SU-DHL-6 (cell line): ENCODE data around the gene PHACTR2.
"Not testable (repeated sequence)": the region's sequence is repeated elsewhere in the genome, so short reads cannot be mapped to it uniquely, and the experiment has no call there.

Experiments
- EZH2phosphoT487 ChIP-seq: fragments of 200-600 bp; sonication (generic), shearing (Covaris generic); conservative IDR thresholded peaks from 2 replicates; pipeline ENCODE4 v1.6.1; 2018; ENCODE audit warnings: mild to moderate bottlenecking, antibody characterized with exemption, low read length, moderate library complexity, mixed read lengths
- TF ChIP-seq, protein P1 (sequence below): fragments of 200-600 bp; sonication (generic); IDR thresholded peaks from one replicate; pipeline ENCODE4 v1.5.1; 2017; ENCODE audit warnings: antibody characterized with exemption, mild to moderate bottlenecking, low read length, moderate library complexity; ENCODE audit not compliant: insufficient read depth, poor library complexity, severe bottlenecking

DNA sequence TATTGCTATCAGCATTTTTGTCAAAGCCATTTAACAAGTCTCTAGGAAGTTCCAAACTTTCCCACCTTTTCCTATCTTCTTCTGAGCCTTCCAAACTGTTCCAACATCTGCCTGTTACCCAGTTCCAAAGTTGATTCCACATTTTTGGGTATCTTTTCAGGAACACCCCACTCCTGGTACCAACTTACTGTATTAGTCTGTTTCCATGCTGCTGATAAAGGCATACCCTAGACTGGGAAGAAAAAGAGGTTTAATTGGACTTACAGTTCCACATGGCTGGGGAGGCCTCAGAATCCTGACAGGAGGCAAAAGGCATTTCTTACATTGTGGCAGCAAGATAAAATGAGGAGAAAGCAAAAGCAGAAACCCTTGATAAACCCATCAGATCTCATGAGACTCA lies 108.6 kb downstream of the PHACTR2 start:
- TF ChIP-seq, protein P1, sequence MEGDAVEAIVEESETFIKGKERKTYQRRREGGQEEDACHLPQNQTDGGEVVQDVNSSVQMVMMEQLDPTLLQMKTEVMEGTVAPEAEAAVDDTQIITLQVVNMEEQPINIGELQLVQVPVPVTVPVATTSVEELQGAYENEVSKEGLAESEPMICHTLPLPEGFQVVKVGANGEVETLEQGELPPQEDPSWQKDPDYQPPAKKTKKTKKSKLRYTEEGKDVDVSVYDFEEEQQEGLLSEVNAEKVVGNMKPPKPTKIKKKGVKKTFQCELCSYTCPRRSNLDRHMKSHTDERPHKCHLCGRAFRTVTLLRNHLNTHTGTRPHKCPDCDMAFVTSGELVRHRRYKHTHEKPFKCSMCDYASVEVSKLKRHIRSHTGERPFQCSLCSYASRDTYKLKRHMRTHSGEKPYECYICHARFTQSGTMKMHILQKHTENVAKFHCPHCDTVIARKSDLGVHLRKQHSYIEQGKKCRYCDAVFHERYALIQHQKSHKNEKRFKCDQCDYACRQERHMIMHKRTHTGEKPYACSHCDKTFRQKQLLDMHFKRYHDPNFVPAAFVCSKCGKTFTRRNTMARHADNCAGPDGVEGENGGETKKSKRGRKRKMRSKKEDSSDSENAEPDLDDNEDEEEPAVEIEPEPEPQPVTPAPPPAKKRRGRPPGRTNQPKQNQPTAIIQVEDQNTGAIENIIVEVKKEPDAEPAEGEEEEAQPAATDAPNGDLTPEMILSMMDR = not testable (repeated sequence)
- not testable (repeated sequence) for TF ChIP-seq EZH2phosphoT487
